ENCODE data around the gene SCMH1. TPM values are rescaled to one million over a fixed set of nuclear protein-coding genes. Genes with fewer than 3 reads are reported as not detected.
"Not testable (repeated sequence)": the region's sequence is repeated elsewhere in the genome, so short reads cannot be mapped to it uniquely, and the experiment has no call there.

Gene SCMH1
- total RNA-seq, 1 experiment from 2014 or later = 39.5 TPM

DNA sequence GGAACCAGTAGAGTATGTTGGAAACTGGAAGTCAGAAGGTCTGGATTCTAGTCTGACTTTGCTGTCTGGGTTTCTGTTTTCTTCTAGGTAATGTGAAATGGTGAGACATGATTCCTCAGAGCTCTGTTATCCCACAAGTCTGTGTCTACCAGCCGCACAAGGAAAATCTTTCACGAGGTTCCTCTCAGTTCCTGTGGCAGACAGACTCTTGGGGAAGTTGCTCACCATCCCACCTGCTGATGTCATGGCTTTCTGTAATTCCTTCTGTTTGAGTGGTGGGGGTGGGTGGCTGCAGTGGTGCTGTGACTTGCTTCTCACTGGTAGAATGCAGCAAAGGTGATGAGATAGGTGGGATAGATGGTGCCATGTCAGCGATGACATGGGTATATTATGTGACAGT, 17.1 kb upstream of the SCMH1 start:
- no peaks in the 10 kb centered on the region for H3K4me1 ChIP-seq (replicated peaks; ENCODE audit: insufficient read depth)
- H3F3A ChIP-seq (ENCODE audit: insufficient read depth, low read depth) = no peaks in the 10 kb centered on the region
- DNase-seq = no peak
- TF ChIP-seq EZH2 (IDR thresholded peaks at IDR 0.05; ENCODE audit: low read depth) = no peak
- TF ChIP-seq, protein P1, sequence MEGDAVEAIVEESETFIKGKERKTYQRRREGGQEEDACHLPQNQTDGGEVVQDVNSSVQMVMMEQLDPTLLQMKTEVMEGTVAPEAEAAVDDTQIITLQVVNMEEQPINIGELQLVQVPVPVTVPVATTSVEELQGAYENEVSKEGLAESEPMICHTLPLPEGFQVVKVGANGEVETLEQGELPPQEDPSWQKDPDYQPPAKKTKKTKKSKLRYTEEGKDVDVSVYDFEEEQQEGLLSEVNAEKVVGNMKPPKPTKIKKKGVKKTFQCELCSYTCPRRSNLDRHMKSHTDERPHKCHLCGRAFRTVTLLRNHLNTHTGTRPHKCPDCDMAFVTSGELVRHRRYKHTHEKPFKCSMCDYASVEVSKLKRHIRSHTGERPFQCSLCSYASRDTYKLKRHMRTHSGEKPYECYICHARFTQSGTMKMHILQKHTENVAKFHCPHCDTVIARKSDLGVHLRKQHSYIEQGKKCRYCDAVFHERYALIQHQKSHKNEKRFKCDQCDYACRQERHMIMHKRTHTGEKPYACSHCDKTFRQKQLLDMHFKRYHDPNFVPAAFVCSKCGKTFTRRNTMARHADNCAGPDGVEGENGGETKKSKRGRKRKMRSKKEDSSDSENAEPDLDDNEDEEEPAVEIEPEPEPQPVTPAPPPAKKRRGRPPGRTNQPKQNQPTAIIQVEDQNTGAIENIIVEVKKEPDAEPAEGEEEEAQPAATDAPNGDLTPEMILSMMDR (conservative IDR thresholded peaks at IDR 0.05) = no peak
- ChIA-PET CTCF (interaction anchor here (0.7 kb wide), 2 partner anchors 81 to 205 kb away, joined by 10 to 12 read pairs; no protein-coding TSS in a partner anchor), POLR2A (ENCODE audit: unreplicated experiment) (interaction anchor here (0.7 kb wide), 1 partner anchor 302 kb away, joined by 10 read pairs; no protein-coding TSS in a partner anchor)
- no peaks in the 10 kb centered on the region for H3K9me3 ChIP-seq (ENCODE audit: insufficient read depth, low read depth)
- no peaks in the 10 kb centered on the region for H3K27me3 ChIP-seq (ENCODE audit: insufficient read depth, low read depth)
- no peaks in the 10 kb centered on the region for H3K79me2 ChIP-seq (ENCODE audit: low read depth)
- no peaks in the 10 kb centered on the region for H3K9me2 ChIP-seq (ENCODE audit: insufficient read depth)
- no peak overlapping the region for H3K27ac ChIP-seq
- no peak overlapping the region for H3K4me2 ChIP-seq
- H3K4me3 ChIP-seq = no peak overlapping the region
- H4K20me1 ChIP-seq (ENCODE audit: insufficient read depth) = no peaks in the 10 kb centered on the region
- no peaks in the 10 kb centered on the region for H3K36me3 ChIP-seq (ENCODE audit: low read depth)
- intact Hi-C loops (cut with micrococcal nuclease; ENCODE audit: unreplicated experiment) = no loop called here
- no TSS peak for BruUV-seq (replicated peaks)
- H2AFZ ChIP-seq = no peak overlapping the region

DNA sequence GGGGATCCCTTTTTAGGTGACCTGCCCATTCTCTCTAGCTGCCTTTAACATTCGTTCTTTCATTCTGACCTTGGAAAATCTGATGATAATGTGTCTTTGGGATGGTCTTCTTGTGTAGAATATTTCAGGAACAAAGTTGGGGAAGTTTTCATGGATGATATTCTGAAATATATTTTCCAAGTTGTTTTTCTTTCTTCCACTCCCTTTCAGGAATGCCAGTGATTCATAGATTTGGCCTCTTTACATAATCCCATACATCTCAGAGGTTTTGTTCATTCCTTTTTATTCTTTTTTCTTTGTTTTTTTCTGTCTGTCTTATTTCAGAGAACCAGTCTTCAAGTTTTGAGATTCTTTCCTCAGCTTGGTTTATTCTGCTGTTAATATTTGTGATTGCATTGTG, 13.9 kb upstream of the SCMH1 start:
- Histone ChIP-seq H3K79me2 (ENCODE audit: low read depth) (no peaks in the 10 kb centered on the region), H2AFZ (no peak overlapping the region), H3K36me3 (ENCODE audit: low read depth) (no peaks in the 10 kb centered on the region), H4K20me1 (ENCODE audit: insufficient read depth) (no peaks in the 10 kb centered on the region), H3K9me2 (ENCODE audit: insufficient read depth) (no peaks in the 10 kb centered on the region), H3K27me3 (ENCODE audit: insufficient read depth, low read depth) (no peaks in the 10 kb centered on the region), H3F3A (ENCODE audit: insufficient read depth, low read depth) (no peaks in the 10 kb centered on the region), H3K4me2 (no peak overlapping the region), H3K4me3 (no peak overlapping the region), H3K9me3 (ENCODE audit: insufficient read depth, low read depth) (peaks cover 2% of the 10 kb centered on the region; the same call in 1 of the 2 replicates), H3K4me1 (replicated peaks; ENCODE audit: insufficient read depth) (no peaks in the 10 kb centered on the region), H3K27ac (no peak overlapping the region)
- no peak for DNase-seq
- BruUV-seq (replicated peaks) = no TSS peak
- intact Hi-C loops (cut with micrococcal nuclease; ENCODE audit: unreplicated experiment) = no loop called here
- TF ChIP-seq, protein P1 (conservative IDR thresholded peaks at IDR 0.05) = no peak
- no peak for TF ChIP-seq EZH2 (IDR thresholded peaks at IDR 0.05; ENCODE audit: low read depth)
- ChIA-PET CTCF (interaction anchor here (0.6 kb wide), 2 partner anchors 612 to 1018 kb away, joined by 5 to 9 read pairs; no protein-coding TSS in a partner anchor), POLR2A (ENCODE audit: unreplicated experiment) (no interaction called here)

DNA sequence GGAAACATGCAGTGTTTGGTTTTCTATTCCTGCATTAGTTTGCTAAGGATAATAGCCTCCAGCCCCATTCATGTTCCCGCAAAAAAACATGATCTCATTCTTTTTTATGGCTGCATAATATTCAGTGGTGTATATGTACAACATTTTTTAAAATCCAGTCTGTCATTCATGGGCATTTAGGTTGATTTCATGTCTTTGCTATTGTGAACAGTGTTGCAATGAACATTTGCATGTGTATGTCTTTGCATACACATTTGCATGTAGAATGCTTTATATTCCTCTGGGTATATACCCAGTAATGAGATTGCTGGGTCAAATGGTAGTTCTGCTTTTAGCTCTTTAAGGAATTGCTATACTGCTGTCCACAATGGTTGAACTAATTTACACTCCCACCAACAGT, 9.0 kb upstream of the SCMH1 start:
- BruUV-seq (replicated peaks); DNase-seq; H3K27ac ChIP-seq; H2AFZ ChIP-seq; H3K4me2 ChIP-seq; H3K79me2 ChIP-seq (ENCODE audit: low read depth); H3K4me1 ChIP-seq (replicated peaks; ENCODE audit: insufficient read depth); intact Hi-C loops (cut with micrococcal nuclease; ENCODE audit: unreplicated experiment); H3K36me3 ChIP-seq (ENCODE audit: low read depth); H3K9me2 ChIP-seq (ENCODE audit: insufficient read depth); H3K4me3 ChIP-seq; POLR2A ChIA-PET (ENCODE audit: unreplicated experiment); H3K27me3 ChIP-seq (ENCODE audit: insufficient read depth, low read depth); H3F3A ChIP-seq (ENCODE audit: insufficient read depth, low read depth); H4K20me1 ChIP-seq (ENCODE audit: insufficient read depth); H3K9me3 ChIP-seq (ENCODE audit: insufficient read depth, low read depth): not testable (repeated sequence)
- CTCF ChIA-PET = interaction anchor here (0.6 kb wide), 3 partner anchors 102 to 246 kb away, joined by 3 to 6 read pairs (median 4); no protein-coding TSS in a partner anchor

DNA sequence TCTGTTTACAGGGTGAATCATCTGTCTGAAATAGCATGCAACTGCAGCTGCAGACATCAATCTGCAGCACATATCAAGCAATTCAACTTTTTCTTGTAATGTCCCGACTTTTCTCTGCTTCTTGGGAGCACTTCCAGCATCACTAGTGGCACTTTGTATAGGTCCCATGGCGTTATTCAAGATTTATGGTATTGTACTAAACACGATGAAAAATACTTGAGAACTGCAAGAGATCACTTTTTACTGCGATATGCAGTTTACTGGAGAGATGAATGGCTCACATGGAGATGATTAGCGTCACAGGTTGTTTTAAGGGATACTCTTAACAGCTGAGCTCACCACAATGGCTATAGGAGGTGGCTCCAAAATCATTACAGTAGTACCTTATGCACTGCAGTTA, 7.2 kb upstream of the SCMH1 start:
- intact Hi-C loops (cut with micrococcal nuclease; ENCODE audit: unreplicated experiment) = loop anchor here (10.0 kb wide), 2 partner anchors 225 to 405 kb away; partner anchors contain the start of gene SLFNL1
- Histone ChIP-seq H3K79me2 (ENCODE audit: low read depth) (no peaks in the 10 kb centered on the region), H3F3A (ENCODE audit: insufficient read depth, low read depth) (no peaks in the 10 kb centered on the region), H3K27ac (no peak overlapping the region), H3K4me1 (replicated peaks; ENCODE audit: insufficient read depth) (no peaks in the 10 kb centered on the region), H3K36me3 (ENCODE audit: low read depth) (no peaks in the 10 kb centered on the region), H3K9me2 (ENCODE audit: insufficient read depth) (no peaks in the 10 kb centered on the region), H3K9me3 (ENCODE audit: insufficient read depth, low read depth) (peaks cover 2% of the 10 kb centered on the region; the same call in 1 of the 2 replicates), H3K4me3 (no peak overlapping the region), H2AFZ (no peak overlapping the region), H3K4me2 (no peak overlapping the region), H4K20me1 (ENCODE audit: insufficient read depth) (no peaks in the 10 kb centered on the region), H3K27me3 (ENCODE audit: insufficient read depth, low read depth) (no peaks in the 10 kb centered on the region)
- TF ChIP-seq, protein P1 (conservative IDR thresholded peaks at IDR 0.05) = no peak
- no peak for TF ChIP-seq EZH2 (IDR thresholded peaks at IDR 0.05; ENCODE audit: low read depth)
- ChIA-PET CTCF (interaction anchor here (0.5 kb wide), 1 partner anchor 301 kb away, joined by 7 read pairs; no protein-coding TSS in a partner anchor), POLR2A (ENCODE audit: unreplicated experiment) (no interaction called here)
- BruUV-seq (replicated peaks) = no TSS peak
- no peak for DNase-seq
